PFSK-1 (cell line): ENCODE measurements around the gene ATP2A2.

Experiments used
- FOXP2 ChIP-seq: optimal IDR thresholded peaks from 2 replicates; pipeline ENCODE3; 2011; ENCODE audit warnings: borderline replicate concordance, control low read depth, inconsistent platforms; ENCODE audit not compliant: insufficient read depth; ENCODE audit errors: extremely low read length, extremely low read depth
- POLR2AphosphoS5 ChIP-seq: IDR thresholded peaks from 2 replicates; pipeline ENCODE4 v1.6.1; 2012; ENCODE audit warnings: low read depth, mild to moderate bottlenecking, control low read depth, low read length, moderate library complexity
- SIN3A ChIP-seq: IDR thresholded peaks from 2 replicates; pipeline ENCODE4 v1.6.1; 2012; ENCODE audit warnings: mild to moderate bottlenecking, low read length, moderate library complexity, borderline replicate concordance; ENCODE audit not compliant: insufficient read depth
- TAF1 ChIP-seq: IDR thresholded peaks from 2 replicates; pipeline ENCODE4 v1.6.1; 2012; ENCODE audit warnings: low read length, control low read depth, borderline replicate concordance; ENCODE audit not compliant: insufficient read depth
- TF ChIP-seq, protein P1 (sequence below), 2 experiments: IDR thresholded peaks; 2 replicates each; pipeline versions ENCODE4 v1.6.1 to v1.8.0; 2011 to 2012; ENCODE audit warnings: low read depth in 2 of 2, low read length in 2 of 2, control low read depth in 1 of 2, inconsistent platforms in 1 of 2, mild to moderate bottlenecking in 1 of 2, moderate library complexity in 1 of 2; ENCODE audit not compliant: insufficient read depth in 1 of 2

The ATP2A2 gene

DNA sequence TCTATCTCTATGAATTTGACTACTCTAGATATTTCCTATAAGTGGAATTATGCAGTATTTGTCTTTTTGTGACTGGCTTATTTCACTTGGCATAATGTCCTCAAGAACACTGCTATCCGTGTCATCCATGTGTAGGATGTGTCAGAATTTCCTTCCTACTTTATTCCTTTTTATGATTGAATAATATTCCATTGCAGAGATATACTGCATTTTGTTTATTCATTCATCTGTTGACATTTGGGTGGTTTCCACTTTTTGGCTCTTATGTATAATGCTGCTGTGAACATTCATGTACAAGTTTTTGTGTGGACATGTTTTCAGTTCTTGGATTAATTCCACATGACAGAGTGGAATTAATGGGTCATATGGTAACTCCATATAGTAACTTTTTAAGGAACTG, 45.7 kb upstream of the ATP2A2 start:
- TF ChIP-seq FOXP2 (no peak), POLR2AphosphoS5 (no peak), SIN3A (no peak), TAF1 (no peak)
- TF ChIP-seq, protein P1, sequence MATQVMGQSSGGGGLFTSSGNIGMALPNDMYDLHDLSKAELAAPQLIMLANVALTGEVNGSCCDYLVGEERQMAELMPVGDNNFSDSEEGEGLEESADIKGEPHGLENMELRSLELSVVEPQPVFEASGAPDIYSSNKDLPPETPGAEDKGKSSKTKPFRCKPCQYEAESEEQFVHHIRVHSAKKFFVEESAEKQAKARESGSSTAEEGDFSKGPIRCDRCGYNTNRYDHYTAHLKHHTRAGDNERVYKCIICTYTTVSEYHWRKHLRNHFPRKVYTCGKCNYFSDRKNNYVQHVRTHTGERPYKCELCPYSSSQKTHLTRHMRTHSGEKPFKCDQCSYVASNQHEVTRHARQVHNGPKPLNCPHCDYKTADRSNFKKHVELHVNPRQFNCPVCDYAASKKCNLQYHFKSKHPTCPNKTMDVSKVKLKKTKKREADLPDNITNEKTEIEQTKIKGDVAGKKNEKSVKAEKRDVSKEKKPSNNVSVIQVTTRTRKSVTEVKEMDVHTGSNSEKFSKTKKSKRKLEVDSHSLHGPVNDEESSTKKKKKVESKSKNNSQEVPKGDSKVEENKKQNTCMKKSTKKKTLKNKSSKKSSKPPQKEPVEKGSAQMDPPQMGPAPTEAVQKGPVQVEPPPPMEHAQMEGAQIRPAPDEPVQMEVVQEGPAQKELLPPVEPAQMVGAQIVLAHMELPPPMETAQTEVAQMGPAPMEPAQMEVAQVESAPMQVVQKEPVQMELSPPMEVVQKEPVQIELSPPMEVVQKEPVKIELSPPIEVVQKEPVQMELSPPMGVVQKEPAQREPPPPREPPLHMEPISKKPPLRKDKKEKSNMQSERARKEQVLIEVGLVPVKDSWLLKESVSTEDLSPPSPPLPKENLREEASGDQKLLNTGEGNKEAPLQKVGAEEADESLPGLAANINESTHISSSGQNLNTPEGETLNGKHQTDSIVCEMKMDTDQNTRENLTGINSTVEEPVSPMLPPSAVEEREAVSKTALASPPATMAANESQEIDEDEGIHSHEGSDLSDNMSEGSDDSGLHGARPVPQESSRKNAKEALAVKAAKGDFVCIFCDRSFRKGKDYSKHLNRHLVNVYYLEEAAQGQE (IDR thresholded peaks at IDR 0.05; ENCODE audit: insufficient read depth in 1 of 2, low read depth in 2 of 2, low read length in 2 of 2): no peak

DNA sequence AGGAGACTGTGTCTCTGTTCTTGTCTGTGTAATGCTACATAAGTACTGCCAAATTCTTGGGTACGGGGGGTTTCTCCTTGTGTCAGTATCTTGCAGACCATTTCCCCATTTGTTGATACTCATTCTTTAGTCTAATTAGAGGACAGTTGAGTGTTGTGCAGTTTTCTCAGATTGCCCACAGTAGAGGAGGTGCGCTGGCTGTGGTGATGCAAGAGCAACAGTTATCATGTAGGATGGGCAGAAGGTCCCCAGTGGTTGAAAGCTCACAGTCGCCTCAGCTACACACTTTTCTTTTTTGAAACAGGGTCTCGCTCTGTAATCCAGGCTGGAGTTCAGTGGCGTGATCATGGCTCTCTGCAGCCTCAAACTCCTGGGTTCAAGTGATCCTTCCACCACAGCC, 37.8 kb upstream of the ATP2A2 start:
- TF ChIP-seq FOXP2 (no peak), TAF1 (no peak), SIN3A (no peak), POLR2AphosphoS5 (no peak)
- TF ChIP-seq, protein P1 (IDR thresholded peaks at IDR 0.05; ENCODE audit: insufficient read depth in 1 of 2, low read depth in 2 of 2, low read length in 2 of 2): no peak

DNA sequence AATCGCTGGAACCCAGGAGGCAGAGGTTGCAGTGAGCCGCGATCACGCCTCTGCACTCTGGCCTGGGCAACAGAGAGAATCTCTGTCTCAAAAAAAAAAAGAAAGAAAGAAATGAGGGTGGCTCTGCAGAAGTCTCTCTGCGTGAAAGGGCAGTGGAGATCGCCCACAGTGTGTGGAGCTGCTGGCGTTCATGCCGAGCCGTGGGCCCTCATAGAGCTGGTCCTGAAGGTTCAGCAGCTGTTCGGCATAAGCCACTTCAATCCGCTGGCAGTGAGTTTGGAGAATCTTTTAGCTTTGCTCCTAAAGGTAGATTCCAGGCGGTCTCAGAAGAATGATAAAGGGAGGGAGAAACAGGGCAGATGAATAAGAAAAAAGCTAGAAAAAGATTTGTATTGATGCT, 36.7 kb upstream of the ATP2A2 start:
- no peak for TF ChIP-seq SIN3A

DNA sequence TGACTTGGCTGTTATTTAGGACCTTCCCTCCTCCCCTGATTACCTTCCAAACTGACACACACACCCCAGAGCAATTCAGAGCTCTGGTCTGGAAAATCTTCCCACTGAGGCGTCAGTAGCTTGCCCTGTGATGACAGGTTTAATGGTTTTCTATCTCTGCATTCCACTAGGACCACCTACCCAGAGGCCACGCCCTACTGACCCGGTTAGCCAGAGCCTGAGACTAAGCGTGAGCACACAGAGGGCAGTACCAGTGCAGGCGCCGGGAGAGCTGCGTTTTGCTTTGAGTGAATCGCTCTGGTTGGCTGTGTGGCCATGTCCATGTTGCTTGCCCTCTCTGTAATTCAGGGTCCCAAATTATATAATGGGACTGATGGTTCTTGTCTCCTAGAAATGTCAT, 36.2 kb upstream of the ATP2A2 start:
- TF ChIP-seq TAF1: no peak
- TF ChIP-seq FOXP2: no peak
- TF ChIP-seq, protein P1 (IDR thresholded peaks at IDR 0.05; ENCODE audit: insufficient read depth in 1 of 2, low read depth in 2 of 2, low read length in 2 of 2): no peak
- TF ChIP-seq POLR2AphosphoS5: no peak
- no peak for TF ChIP-seq SIN3A

DNA sequence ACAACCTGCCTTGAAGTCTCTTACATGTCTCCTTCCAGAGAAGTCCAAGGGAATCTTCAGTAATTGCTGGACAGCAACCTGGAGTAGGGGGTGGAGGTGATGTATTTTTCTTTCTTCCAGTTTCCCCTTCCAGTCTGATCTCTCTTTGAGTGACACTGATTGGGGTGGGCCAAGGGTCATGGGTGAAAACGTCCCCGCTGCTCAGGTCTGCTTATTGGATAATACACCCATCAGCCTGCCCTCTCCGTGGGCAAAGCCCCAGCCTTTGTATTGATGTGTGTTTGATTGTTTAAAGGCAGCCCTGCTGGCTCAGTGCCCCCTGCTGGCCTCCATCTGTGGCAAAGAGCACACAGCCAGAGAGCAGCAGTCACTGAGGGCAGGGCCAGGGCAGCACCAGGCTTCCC, 35.7 kb upstream of the ATP2A2 start:
- TF ChIP-seq TAF1 (no peak), POLR2AphosphoS5 (no peak), FOXP2 (no peak), SIN3A (no peak)
- TF ChIP-seq, protein P1 (IDR thresholded peaks at IDR 0.05; ENCODE audit: insufficient read depth in 1 of 2, low read depth in 2 of 2, low read length in 2 of 2): peak; percentile 39 to 82; a peak in 3 of 4 replicates
